GM18907 (cell line): ENCODE data around the gene FAM47E.

Experiments
- ATAC-seq: cut with Tn5 transposase; IDR thresholded peaks from one replicate; pipeline ENCODE4 v1.9.1; 2021; ENCODE audit warnings: mild to moderate bottlenecking, moderate library complexity; ENCODE audit not compliant: unreplicated experiment

FAM47E gene

GRCh38 chr4:76325072-76325471 lies 73.6 kb downstream of the FAM47E start:
- no peak for ATAC-seq

DNA sequence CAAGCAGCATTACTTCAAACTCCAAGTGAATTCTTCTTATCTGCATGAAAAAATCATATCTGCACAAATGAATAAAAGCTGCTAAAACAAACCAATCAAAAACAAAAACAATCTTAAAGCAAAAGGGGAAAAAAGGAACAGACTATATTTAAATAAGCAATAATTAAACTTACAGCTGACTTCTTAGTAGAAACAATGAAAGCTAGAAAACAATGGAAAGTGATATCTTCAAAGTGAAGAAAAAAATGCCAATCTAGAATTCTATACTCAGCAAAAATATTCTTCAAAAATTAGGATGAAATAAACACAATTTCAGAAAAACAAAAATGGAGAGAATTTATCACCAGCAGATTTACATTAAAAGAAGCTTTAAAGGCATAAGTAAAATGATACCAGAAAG lies 75.0 kb downstream of the FAM47E start:
- no peak for ATAC-seq
